HEK293T (cell line): Measurements from ENCODE around the gene SNX32.

Source experiments
- ARNT ChIP-seq: fragments of 450-650 bp; IDR thresholded peaks from 2 replicates; pipeline ENCODE4 v1.6.1; 2017; ENCODE audit warnings: mild to moderate bottlenecking
- BHLHE40 ChIP-seq: fragments of 450-650 bp; IDR thresholded peaks from 2 replicates; pipeline ENCODE4 v1.6.1; 2016; ENCODE audit warnings: mild to moderate bottlenecking, moderate library complexity, borderline replicate concordance
- ELF4 ChIP-seq: fragments of 450-650 bp; IDR thresholded peaks from 2 replicates; pipeline ENCODE4 v1.6.1; 2017; ENCODE audit warnings: antibody characterized with exemption
- FOXK2 ChIP-seq: fragments of 450-650 bp; IDR thresholded peaks from 2 replicates; pipeline ENCODE4 v1.6.1; 2016; ENCODE audit warnings: mild to moderate bottlenecking
- FOXM1 ChIP-seq: fragments of 450-650 bp; IDR thresholded peaks from 2 replicates; pipeline ENCODE4 v1.6.1; 2017; ENCODE audit warnings: mild to moderate bottlenecking, borderline replicate concordance
- LEF1 ChIP-seq: fragments of 450-650 bp; IDR thresholded peaks from 2 replicates; pipeline ENCODE4 v1.6.1; 2017; ENCODE audit warnings: mild to moderate bottlenecking, borderline replicate concordance
- NFRKB ChIP-seq: fragments of 450-650 bp; IDR thresholded peaks from 2 replicates; pipeline ENCODE4 v1.6.1; 2016; ENCODE audit warnings: mild to moderate bottlenecking, moderate library complexity
- SP1 ChIP-seq: fragments of 450-650 bp; IDR thresholded peaks from 2 replicates; pipeline ENCODE4 v1.6.1; 2017
- TARDBP ChIP-seq: fragments of 450-650 bp; IDR thresholded peaks from 2 replicates; pipeline ENCODE4 v1.6.1; 2016
- ZNF384 ChIP-seq: fragments of 450-650 bp; IDR thresholded peaks from 2 replicates; pipeline ENCODE4 v1.6.1; 2016
- TF ChIP-seq, protein P1 (sequence below): fragments of 450-650 bp; IDR thresholded peaks from 2 replicates; pipeline ENCODE4 v1.6.1; 2016

DNA sequence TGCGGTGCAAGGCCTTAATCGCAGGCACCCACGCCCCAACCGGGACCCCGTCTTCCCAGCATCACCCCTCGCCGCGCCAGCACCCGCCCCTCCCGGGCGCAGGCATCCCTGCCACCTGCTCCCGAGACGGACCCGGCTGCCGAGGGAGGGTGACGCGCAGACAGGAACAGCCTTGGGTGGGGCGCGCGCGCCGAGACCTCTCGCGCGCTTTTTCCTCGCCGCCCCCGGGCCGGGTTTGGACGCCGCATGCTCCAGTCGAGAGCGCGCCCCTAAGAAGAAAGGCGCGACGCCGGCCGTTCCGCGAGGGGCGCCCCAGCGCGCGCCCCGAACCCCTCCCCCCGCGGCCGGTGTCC lies 23.7 kb downstream of the SNX32 start:
- TF ChIP-seq SP1: no peak
- TF ChIP-seq TARDBP: no peak
- no peak for TF ChIP-seq LEF1
- TF ChIP-seq NFRKB: no peak
- TF ChIP-seq BHLHE40: no peak
- no peak for TF ChIP-seq ARNT
- no peak for TF ChIP-seq FOXM1
- no peak for TF ChIP-seq ELF4
- TF ChIP-seq, protein P1, sequence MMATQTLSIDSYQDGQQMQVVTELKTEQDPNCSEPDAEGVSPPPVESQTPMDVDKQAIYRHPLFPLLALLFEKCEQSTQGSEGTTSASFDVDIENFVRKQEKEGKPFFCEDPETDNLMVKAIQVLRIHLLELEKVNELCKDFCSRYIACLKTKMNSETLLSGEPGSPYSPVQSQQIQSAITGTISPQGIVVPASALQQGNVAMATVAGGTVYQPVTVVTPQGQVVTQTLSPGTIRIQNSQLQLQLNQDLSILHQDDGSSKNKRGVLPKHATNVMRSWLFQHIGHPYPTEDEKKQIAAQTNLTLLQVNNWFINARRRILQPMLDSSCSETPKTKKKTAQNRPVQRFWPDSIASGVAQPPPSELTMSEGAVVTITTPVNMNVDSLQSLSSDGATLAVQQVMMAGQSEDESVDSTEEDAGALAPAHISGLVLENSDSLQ: no peak
- no peak for TF ChIP-seq FOXK2
- TF ChIP-seq ZNF384: no peak
